Forelimb muscle (tissue), 1 donor: ENCODE results near the gene AMIGO1. TPM values are rescaled to one million over a fixed set of nuclear protein-coding genes. Genes with fewer than 3 reads are reported as not detected.
"Not testable (repeated sequence)": the region's sequence is repeated elsewhere in the genome, so short reads cannot be mapped to it uniquely, and the experiment has no call there.

Source experiments
- DNase-seq: peaks from one replicate; pipeline ENCODE4 v3.0.0-alpha.2; 2013; ENCODE audit warnings: low read depth
- polyA plus RNA-seq: library from polyadenylated mRNA; unstranded; fragments of 120-200 nt; gene quantifications from one replicate; pipeline ENCODE4 v1.2.1, GENCODE V29; 2013; ENCODE audit not compliant: insufficient read length

Gene AMIGO1
- polyA plus RNA-seq, 1 donor = 12.9 TPM

- DNase-seq = peak; percentile 86
Measured at GRCh38 chr1:109483672-109484518, 25.6 kb downstream of the AMIGO1 start, which contains the start of gene ATXN7L2. TSS of gene ATXN7L2 (plus strand) at chr1:109483905. CDS start at chr1:109483954, 49 bp downstream.

DNA sequence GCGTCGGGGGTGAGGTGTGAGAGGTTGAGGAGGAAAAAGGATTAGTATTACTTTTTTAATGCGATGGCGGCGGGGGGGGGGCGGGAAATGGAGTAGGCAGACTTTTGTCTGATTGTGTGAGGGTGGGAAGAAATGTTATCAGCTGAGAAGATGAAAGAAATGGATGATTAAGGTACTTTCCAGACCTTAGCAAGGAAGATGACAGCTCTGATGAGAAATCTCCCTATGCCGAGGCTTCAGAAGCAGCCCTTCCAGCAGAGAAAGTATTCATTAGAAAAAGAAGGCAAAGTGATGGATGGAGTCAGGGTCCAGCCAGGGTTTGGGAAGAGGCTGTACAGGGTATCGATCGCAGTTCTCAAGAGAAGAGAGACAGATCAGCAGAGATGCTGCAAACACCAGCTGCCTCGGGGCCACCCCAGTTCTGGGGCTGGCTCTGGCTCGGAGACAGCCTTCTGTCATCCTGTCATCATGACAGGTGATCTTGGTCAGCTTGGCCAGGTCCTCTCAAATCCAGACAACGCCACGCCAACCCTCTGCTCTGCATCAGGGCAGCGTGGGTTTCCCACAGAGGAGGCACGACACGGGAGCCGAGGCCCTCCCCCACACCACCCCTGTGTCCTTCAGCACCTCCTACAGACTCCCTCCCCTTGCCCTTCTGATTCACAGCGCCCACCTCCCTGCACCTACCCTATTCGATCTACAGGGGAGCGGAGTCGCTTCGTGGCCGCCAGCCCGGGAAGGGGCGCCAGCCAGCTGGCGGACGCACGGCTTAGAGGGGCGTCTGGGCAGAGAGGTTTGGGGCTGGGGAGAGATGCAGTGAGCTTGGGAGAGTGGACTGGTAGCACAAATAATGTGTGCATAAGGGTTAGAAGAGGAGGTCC, 26.5 kb downstream of the AMIGO1 start:
- no peak for DNase-seq

DNA sequence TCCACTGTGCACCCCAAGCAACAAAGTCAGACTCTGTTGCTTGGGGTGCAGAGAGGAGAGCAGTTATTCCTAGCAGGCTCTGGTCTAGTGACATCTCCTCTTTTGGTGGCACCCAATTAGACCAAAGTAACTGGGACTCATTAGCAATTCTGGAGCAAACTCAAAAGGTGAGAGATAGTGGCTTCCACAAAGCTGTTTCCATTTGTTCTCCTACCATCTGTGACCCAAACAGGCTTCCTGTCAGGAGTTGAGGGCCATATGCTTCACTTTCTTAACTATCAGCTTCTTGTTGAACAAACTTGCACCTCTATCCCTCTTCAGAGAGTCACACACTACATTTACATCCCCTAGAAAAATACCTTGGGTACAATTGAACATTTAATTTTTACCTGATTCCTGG, 27.3 kb downstream of the AMIGO1 start:
- DNase-seq = no peak

DNA sequence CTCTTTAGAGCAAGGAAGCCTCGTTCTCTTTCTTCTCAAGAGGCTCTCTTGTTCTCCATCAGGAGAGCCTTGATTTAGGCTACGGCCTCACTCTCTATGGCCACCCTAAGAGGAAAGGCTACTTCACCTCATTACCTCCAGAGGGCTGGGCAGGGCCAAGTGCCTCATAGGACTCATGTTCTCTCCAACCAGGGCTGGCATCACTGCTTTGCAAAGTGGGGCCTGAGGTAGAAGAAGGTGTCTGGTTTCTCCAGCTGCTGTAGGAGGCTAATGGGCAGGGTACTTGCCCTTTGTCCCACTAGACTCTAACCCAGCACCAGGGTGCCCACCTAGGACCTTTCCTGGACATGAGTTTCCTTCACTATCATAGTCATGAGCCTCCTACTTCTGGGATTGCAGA, 27.9 kb downstream of the AMIGO1 start:
- DNase-seq = no peak

DNA sequence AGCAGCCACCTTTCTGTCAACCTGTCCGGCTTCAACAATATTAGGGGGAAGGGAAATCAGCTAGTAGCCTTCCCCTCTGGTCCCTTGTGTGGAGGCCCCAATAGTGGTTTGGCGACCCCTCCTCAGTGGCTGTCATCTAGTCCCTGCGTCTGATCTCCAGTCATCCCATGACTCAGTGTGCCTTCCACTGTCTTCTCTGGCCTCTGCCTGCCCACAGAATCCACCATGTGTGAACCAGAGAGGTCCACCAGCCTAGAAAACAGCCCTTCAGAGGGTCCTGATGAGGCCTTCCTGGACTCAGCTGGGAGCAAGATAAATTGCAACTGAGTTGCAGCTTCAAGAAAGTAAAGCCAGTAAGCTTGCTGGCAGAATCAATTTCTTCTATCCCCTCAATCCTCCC, 29.6 kb downstream of the AMIGO1 start:
- no peak for DNase-seq

GRCh38 chr1:109479311-109479710, 30.2 kb downstream of the AMIGO1 start:
- DNase-seq = no peak

DNA sequence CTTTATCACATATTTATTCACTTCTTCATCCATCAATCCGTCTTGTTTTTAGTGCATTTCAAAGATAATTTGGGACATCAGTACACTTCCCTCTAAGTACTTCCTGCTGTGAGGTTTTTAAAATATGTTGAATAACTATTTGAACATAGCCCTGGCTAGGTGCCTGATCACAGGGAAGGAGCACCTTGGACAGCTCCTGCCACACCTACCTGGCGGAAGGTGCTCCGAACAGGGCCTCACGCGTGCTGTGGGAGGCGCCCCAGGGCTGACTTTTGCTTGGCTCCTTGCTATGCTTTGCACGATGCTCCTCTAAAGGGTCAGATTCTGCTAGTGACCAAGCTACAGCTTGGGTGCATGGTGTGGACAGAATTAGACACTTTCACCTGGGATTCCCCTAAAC, 30.7 kb downstream of the AMIGO1 start:
- DNase-seq = no peak

DNA sequence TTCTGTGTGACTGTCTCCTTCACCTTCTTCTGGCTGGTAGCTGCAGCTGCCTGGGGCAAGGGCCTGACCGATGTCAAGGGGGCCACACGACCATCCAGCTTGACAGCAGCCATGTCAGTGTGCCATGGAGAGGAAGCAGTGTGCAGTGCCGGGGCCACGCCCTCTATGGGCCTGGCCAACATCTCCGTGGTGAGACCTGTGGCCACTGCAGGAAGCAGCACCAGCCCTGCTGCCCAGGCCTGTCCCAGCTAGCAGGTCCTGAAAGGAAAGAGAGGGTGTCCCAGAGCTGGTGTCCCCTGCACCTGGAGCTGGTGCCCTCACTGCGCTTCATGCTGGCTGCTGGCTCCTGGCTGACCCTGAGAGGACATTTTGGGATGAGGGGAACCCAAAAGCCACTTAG, 31.7 kb downstream of the AMIGO1 start:
- DNase-seq = no peak

- no peak for DNase-seq
Measured at GRCh38 chr1:109476825-109477224, 32.7 kb downstream of the AMIGO1 start.

DNA sequence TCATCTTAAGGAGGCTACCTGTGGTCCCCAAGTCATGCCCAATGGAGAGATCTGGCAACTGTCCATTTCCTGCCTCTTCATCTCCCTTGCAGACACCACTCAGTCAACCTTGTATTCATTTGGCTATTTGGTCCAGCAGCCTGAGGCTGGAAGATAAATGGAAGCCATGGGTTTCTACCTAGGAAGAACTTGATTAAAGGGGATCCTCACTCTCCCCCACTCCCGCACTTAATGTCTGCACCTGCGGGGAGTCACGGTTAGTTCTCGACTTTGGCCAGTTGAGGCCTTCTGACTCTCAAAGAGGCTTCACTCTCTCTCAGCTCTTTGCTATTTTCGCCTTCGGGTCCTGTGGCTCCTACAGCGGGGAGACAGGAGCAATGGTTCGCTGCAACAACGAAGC, 34.3 kb downstream of the AMIGO1 start:
- no peak for DNase-seq

DNA sequence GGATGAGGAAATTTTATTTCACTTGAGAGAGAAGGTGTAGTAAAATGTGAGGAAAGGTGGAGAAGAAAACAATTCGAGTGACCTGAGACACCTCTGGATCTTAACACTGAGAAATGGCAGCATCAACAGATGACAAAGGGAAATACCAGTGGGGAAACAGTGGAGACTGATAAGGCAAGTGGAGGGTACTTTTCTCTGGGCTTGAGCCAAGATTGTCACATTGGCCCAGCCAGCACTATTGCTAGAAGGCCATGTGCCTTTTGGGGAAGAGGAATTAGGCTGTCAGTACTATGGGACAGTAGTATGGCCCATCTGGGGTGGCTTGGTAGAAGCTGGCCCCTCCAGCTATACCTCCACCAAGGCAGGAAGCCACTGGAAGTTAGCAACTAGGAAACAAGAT, 34.8 kb downstream of the AMIGO1 start:
- no peak for DNase-seq

DNA sequence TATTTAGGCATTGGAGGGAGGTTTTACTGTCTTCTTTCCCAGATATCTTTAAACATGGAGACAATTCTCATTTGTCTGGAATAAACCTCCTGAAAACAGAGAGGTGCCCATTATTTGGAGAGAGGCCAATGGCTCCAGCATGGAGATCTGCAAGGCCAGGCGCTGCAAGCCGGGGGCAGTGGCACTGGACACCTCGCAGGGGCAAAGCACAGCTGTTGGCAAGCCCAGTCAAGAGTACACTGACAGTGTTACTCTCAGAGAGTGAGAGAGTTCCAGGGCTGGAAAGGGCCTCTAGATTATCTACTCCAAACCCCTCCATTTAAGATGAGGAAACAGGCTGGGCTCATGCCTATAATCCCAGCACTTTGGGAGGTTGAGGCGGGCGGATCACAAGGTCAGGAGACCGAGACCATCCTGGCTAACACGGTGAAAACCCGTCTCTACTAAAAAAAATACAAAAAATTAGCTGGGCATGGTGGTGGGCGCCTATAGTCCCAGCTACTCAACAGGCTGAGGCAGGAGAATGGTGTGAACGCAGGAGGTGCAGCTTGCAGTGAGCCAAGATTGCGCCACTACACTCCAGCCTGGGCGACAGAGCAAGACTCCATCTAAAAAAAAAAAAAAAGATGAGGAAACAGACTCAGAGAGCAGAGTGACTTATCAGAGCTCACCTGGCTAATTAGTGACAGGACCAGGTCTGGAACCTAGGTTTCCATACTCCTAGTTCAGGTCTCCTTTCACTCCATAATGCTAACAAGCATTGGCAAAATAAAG, 36.1 kb downstream of the AMIGO1 start:
- not testable (repeated sequence) for DNase-seq

DNA sequence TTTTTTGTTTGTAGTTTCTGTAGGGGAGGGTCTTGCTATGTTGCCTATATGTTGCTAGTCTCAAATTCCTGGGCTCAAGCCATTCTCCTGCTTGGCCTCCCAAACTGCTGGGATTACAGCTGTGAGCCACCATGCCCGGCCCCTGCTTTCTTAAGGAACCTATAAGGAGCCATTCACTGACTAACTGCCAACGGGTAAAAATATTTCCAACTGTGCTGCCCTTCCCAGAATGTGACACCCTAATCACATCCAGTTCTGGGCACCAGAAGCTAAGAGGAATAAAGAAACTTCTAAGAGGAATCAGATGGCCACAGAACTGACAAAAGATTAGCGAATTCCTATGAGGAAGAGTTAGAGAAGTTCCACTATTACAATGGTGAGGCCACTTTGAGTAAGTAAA, 36.7 kb downstream of the AMIGO1 start:
- DNase-seq = no peak

GRCh38 chr1:109470245-109470644, 39.3 kb downstream of the AMIGO1 start:
- DNase-seq = no peak

- no peak for DNase-seq
Measured at GRCh38 chr1:109468903-109469302, 40.6 kb downstream of the AMIGO1 start.

- no peak for DNase-seq
Measured at GRCh38 chr1:109468061-109468460, 41.5 kb downstream of the AMIGO1 start.

- DNase-seq = no peak
Measured at GRCh38 chr1:109467301-109467777, 42.2 kb downstream of the AMIGO1 start.

DNA sequence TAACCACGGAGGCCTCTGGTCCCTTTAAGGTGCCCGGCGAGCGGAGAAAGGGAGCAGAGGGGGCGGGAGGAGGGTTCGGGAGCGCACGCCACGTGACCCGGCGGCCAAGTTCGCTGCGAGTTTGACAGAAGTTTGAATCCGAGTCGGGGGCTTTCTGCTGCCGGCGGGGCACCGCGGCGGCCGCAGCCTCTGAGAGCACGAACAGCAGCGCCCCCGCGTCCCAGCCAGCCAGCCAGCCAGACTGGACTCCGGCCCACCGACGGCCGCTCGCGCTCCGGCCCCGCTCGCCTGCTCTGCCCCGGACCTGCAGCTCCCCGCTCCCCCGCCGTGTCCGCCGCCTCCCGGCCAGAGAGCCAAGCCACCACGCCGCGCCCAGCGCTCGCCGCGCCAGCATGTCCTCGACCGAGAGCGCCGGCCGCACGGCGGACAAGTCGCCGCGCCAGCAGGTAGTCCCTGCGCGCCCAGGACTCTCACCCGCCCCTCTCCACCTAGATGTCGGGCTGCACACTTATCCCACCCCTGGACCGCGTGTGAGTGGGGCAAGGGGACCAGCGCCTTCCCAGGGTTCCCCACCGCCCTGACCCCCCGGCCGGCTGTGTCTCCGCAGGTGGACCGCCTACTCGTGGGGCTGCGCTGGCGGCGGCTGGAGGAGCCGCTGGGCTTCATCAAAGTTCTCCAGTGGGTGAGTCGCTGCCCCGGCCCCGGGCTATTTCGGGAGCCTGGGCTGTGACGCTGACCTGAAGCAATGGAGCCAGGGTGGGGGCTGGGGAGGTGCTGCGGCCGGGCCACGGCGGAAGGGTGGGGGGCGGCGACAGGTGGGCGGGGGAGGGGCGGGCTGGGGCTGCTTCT, 42.9 kb downstream of the AMIGO1 start, which contains the start of gene SYPL2:
TSS of gene SYPL2 (plus strand) at position 95 of the 849 bp plus-strand sequence. CDS start at position 393, 298 bp downstream.
- DNase-seq = no peak

GRCh38 chr1:109466125-109466451, 43.4 kb downstream of the AMIGO1 start:
- DNase-seq = no peak

DNA sequence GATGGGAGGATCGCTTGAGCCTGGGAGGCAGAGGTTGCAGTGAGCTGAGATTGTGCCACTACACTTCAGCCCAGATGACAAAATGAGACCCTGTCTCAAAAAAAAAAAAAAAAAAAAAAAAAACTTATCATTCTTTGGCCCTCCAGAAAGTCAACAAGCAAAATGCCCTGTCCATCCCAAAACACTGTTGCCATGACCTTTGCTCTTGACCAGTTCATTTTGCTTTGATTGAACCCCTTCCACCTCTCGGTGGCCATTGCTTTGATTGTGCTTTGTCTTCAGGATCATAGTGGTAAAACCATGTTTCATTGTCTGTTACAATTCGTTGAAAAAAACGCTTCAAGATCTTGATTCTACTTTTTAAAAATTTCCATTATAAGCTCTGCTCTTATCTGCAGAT, 51.7 kb downstream of the AMIGO1 start:
- no peak for DNase-seq
